HG03432 (cell line): ENCODE data around the gene CCDC175.

ENCODE experiments used
- ATAC-seq: cut with Tn5 transposase; IDR thresholded peaks from one replicate; pipeline ENCODE4 v1.9.1; 2021; ENCODE audit warnings: mild to moderate bottlenecking, moderate library complexity; ENCODE audit not compliant: unreplicated experiment

CCDC175 gene

GRCh38 chr14:59576332-59577294 lies at the start of gene CCDC175:
CCDC175 (minus strand) TSS chr14:59576812; CDS start chr14:59576775, 37 bp downstream.
- ATAC-seq, result peak; percentile 98

GRCh38 chr14:59622631-59623030 lies 46.0 kb upstream of the CCDC175 start:
- no peak for ATAC-seq

- no peak for ATAC-seq
Observed at GRCh38 chr14:59619061-59619460, 42.4 kb upstream of the CCDC175 start.

- no peak for ATAC-seq
Observed at GRCh38 chr14:59601056-59601455, 24.4 kb upstream of the CCDC175 start.

GRCh38 chr14:59600211-59600945 lies 23.8 kb upstream of the CCDC175 start:
- ATAC-seq, result no peak

- no peak for ATAC-seq
Observed at GRCh38 chr14:59595071-59595470, 18.5 kb upstream of the CCDC175 start.

DNA sequence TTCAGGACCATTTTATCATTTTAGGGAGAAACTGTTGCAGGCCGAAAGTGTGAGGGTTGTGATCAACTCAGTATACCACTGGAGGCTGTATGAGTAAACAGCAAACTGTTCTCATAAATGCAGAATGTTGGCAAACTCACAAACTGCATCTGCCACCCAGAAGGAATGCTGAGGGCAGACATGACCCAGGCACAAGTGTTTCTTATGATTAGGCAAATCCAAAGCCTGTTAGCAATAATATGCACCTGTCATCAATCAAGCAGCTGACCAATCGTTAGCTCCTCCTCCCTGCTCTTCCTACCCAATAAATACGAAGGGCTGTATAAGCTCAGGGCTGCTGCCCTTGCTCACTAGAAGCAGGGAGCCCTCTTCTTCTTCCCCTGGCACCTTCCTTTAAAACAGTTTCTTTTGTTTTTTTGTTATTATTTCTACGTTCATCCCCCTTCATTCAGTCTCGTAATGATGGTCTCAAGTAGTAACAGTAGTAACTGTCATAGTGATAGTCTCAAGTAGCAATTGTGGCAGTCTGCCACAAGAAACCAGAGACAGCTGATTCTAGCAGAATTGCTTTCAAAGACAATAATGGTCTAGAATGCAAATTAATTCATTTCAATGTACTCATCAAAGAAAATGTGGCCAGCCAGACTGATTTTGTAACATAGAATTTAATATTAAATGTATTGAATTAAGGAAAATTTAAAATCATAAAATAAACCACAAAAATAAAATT lies 15.2 kb upstream of the CCDC175 start:
- ATAC-seq, result no peak

- ATAC-seq, result no peak
Observed at GRCh38 chr14:59588101-59588500, 11.5 kb upstream of the CCDC175 start.

DNA sequence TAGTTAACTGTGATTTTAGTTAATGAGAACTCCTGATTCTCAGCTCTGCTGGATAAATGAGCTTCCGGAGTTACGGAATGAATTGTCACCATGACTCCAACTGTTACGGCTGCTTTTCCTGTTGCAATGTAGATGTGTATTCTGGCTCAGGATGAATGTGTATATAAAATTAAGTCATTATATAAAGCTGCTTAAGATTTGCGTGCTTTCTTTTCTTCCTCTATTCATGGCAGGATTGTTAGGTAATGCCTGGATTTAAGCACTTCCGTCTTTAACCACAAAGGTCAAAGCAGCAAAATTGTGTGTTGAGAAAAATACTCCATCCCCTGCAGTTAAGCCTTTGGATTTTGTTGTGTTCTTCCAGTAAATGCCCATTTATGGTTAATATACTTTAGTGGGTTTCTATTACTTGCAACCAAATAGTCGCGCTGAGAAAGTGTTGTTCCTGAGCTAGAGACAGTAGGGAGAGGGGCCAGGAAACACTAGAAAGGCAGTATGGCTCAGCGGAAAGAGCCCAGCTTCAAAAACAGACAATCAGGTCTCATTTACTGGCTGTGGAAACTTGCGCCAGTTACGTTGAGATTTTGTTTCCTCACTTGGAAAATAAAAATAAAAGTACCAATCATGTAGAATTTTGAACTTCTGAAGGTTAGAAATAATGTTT lies 9.4 kb upstream of the CCDC175 start:
- ATAC-seq, result no peak

DNA sequence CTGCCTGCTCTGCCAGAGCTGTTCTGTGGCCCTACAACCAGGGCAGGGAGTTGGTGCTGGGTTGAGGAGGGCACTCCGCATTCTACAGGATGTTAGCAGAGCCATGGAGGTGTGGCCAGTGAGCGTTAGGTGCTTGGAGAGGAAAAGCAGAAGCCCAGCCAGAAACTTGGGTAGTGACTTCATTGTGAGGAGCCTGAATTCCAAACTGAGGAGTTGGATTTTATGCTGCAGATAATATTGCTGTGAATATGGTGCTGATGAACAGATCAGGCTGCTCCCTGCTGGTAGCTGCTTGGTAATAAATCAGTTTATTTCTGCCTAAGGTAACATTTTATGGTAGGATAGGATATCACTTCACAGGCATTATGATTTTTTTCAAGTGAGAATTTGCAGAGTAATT lies 7.1 kb upstream of the CCDC175 start:
- ATAC-seq, result no peak

- no peak for ATAC-seq
Observed at GRCh38 chr14:59582845-59583509, 6.4 kb upstream of the CCDC175 start.

- ATAC-seq, result no peak
Observed at GRCh38 chr14:59582161-59582560, 5.5 kb upstream of the CCDC175 start.

DNA sequence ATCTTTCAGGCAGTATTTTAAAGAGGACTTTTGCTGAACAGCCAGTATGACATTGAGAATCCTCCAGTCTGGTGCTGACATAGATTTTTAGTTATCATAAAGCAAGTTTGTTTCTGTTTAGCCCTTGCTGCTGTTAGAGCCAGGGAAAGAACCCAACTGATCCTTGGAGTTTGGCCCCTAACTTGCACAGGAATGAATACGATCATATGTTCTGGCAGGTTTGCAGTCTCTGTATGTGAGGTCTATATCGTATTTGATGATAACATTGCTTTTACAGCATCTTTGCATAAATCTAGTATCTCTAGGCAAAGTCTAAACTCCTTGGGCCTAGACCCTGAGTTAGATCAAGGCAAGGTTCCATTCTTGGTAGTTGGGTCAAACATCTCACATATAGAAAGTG lies 4.3 kb upstream of the CCDC175 start:
- ATAC-seq, result no peak

DNA sequence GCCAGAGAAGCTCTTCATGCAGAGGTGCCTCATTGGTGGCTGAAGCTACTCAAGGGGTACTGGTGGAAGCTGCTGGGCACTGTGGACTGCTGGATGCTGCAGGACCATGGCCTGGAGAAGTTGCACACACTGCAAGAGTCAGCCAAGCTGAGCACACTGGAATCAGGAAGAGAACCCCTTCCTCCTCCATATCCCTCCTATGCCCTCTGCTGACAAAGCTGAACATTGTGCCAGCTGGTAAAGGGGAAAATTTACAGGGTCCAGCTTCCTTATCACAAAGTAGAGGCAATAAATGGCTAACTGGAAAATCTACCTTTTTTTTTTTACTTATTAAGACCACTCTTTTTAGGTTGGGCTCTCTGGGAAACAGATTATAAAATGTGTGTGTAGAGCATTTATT lies 6.5 kb downstream of the CCDC175 start:
- ATAC-seq, result no peak

DNA sequence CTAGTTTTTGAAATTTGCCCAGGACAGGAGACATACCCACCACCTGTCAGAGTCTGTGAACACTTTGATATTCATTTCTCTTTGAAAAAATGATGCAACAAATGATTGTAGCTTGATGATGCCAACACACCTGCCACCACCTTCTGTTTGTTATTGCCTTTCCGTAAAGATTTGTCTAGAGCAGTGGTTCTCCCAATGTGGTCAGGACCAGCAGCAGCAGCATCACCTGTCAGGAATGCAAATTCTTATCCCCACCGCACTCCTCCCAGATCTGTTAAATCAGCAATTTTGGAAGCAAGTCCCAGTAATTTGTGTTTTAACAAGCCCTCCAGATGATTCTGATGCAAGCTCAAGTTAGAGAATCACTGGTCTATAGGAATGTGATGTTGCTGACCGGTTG lies 9.9 kb downstream of the CCDC175 start:
- ATAC-seq, result no peak

DNA sequence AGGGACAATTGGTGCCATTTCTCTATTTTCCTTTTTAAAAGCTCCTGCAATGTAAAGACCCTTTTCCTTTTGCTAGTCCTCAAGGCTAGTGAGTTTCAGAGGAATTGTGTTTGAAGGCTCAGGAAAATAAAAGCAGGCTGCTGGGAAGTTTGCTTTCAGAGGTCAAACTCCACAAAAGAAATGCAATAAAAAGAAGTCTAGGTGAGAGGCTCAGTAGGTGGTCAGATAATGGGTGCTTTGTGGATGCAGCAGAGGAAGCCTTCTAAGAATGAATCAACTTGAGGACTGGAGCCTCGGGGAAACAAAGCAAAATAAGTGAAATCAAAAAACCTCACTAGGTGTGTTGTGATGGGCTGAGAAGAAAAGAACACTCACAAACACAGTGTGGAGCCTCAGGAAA lies 10.3 kb downstream of the CCDC175 start:
- ATAC-seq, result no peak

DNA sequence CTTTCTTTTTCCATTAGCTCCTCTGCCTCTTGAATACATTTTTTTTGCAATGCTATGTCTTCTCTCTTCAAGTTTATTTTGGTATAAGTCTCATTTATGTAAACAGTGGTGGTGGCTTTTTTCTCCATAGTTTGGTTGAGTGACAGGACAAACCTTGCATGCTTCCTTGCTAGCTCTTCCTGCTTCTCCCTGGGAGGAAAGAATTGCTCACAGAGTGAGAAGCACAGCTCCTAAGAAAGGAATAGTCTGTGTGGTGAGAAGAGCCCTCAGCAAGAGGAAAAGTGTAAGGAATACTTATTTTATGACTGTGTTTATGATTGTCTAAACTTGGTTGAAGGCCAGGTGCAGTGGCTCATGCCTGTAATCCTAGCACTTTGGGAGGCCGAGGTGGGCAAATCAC lies 11.5 kb downstream of the CCDC175 start:
- no peak for ATAC-seq

- no peak for ATAC-seq
Observed at GRCh38 chr14:59564366-59564765, 12.2 kb downstream of the CCDC175 start.

DNA sequence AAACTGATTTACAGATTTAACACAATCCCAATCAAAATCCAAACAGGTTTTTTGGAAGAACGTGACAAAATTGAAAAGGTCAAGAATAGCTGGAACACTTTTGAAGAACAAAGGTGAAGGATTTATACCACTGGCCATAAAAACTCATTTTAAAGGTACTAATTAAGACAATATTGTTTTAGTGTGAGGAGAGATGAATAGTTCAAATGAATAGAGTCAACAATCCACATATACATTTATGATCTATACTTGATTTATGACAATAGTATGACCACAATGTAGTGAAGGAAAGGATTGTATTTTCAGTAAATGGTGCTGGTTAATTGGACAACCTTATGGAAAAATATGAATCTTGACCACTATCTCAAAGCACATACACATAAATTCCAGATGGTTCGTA lies 29.3 kb downstream of the CCDC175 start:
- no peak for ATAC-seq

GRCh38 chr14:59543873-59544272 lies 32.7 kb downstream of the CCDC175 start:
- ATAC-seq, result no peak
